ENCODE data around the gene G3BP1.

G3BP1 gene

GRCh38 chr5:151811593-151812321 lies 40.0 kb downstream of the G3BP1 start:
- TF ChIP-seq CTCF (IDR thresholded peaks at IDR 0.05; ENCODE audit: low read depth, low read length), result no peak
- no peak overlapping the region for H3K4me3 ChIP-seq (ENCODE audit: low read depth, low read length)

- TF ChIP-seq CTCF (IDR thresholded peaks at IDR 0.05; ENCODE audit: low read depth, low read length), result no peak
- no peak overlapping the region for H3K4me3 ChIP-seq (ENCODE audit: low read depth, low read length)
Measured at GRCh38 chr5:151812757-151813309, 41.1 kb downstream of the G3BP1 start.

- TF ChIP-seq CTCF (IDR thresholded peaks at IDR 0.05; ENCODE audit: low read depth, low read length), result no peak
- no peak overlapping the region for H3K4me3 ChIP-seq (ENCODE audit: low read depth, low read length)
Measured at GRCh38 chr5:151815051-151815450, 43.3 kb downstream of the G3BP1 start.

GRCh38 chr5:151819830-151820229 lies 48.1 kb downstream of the G3BP1 start:
- TF ChIP-seq CTCF (IDR thresholded peaks at IDR 0.05; ENCODE audit: low read depth, low read length), result no peak
- no peak overlapping the region for H3K4me3 ChIP-seq (ENCODE audit: low read depth, low read length)

- no peak for TF ChIP-seq CTCF (IDR thresholded peaks at IDR 0.05; ENCODE audit: low read depth, low read length)
- H3K4me3 ChIP-seq (ENCODE audit: low read depth, low read length), result no peak overlapping the region
Measured at GRCh38 chr5:151820271-151820670, 48.5 kb downstream of the G3BP1 start.

GRCh38 chr5:151820903-151821302 lies 49.1 kb downstream of the G3BP1 start:
- no peak for TF ChIP-seq CTCF (IDR thresholded peaks at IDR 0.05; ENCODE audit: low read depth, low read length)
- no peak overlapping the region for H3K4me3 ChIP-seq (ENCODE audit: low read depth, low read length)

- TF ChIP-seq CTCF (IDR thresholded peaks at IDR 0.05; ENCODE audit: low read depth, low read length), result no peak
- H3K4me3 ChIP-seq (ENCODE audit: low read depth, low read length), result no peak overlapping the region
Measured at GRCh38 chr5:151822141-151822540, 50.4 kb downstream of the G3BP1 start.

Measured in WI38 (cell line).